CD8-positive, alpha-beta memory T cell (primary cell): Measurements from ENCODE around the gene SLC7A7. TPM values are rescaled to one million over a fixed set of nuclear protein-coding genes. Genes with fewer than 3 reads are reported as not detected.

Experiments
- polyA plus RNA-seq: library from polyadenylated mRNA; unstranded; fragments of 300-500 nt; fragmentation: Illumina TruSeq; gene quantifications from one replicate; pipeline ENCODE4 v1.2.3, GENCODE V29; 2021
- total RNA-seq, 2 experiments: library from RNA; stranded (reverse); gene quantifications; one replicate each; pipeline ENCODE4 v1.2.3, GENCODE V29; 2021

The SLC7A7 gene
- total and polyA plus RNA-seq, 3 experiments from 2014 or later, result 0.70 to 0.75 TPM; not detected in 1

Other genes starting within 250 kb of the SLC7A7 start
- 100 to 1,000 TPM; 329 to 353 TPM for gene DAD1, start 226.2 kb downstream of the SLC7A7 start, total RNA-seq
- gene DAD1, start 226.2 kb downstream of the SLC7A7 start, polyA plus RNA-seq, result 622 TPM
- 10 to 100 TPM in 1 of 2 experiments, 1 to 10 TPM in 1; 8.4 to 11.4 TPM for gene ABHD4, start 217.1 kb downstream of the SLC7A7 start, total RNA-seq
- 13.7 TPM for gene ABHD4, start 217.1 kb downstream of the SLC7A7 start, polyA plus RNA-seq
- not detected for gene OR6J1, start 171.1 kb downstream of the SLC7A7 start, total RNA-seq
- gene OR6J1, start 171.1 kb downstream of the SLC7A7 start, polyA plus RNA-seq, result not detected
- 100 to 1,000 TPM; 126 to 128 TPM for gene OXA1L, start 48.7 kb downstream of the SLC7A7 start, total RNA-seq
- 57.3 TPM for gene OXA1L, start 48.7 kb downstream of the SLC7A7 start, polyA plus RNA-seq
- gene MRPL52, start 14.5 kb upstream of the SLC7A7 start, total RNA-seq, result 100 to 1,000 TPM; 181 to 185 TPM
- 139 TPM for gene MRPL52, start 14.5 kb upstream of the SLC7A7 start, polyA plus RNA-seq
- gene MMP14, start 21.1 kb upstream of the SLC7A7 start, total RNA-seq, result 1 to 10 TPM; 1.4 to 1.7 TPM
- gene MMP14, start 21.1 kb upstream of the SLC7A7 start, polyA plus RNA-seq, result not detected
- 10 to 100 TPM; 33.4 to 38.1 TPM for gene LRP10, start 56.3 kb upstream of the SLC7A7 start, total RNA-seq
- 105 TPM for gene LRP10, start 56.3 kb upstream of the SLC7A7 start, polyA plus RNA-seq
- under 1 TPM; 0.33 TPM for gene REM2, start 67.8 kb upstream of the SLC7A7 start, total RNA-seq
- 1.0 TPM for gene REM2, start 67.8 kb upstream of the SLC7A7 start, polyA plus RNA-seq
- 10 to 100 TPM; 83.6 to 88.8 TPM for gene RBM23, start 103.7 kb upstream of the SLC7A7 start, total RNA-seq
- 50.3 TPM for gene RBM23, start 103.7 kb upstream of the SLC7A7 start, polyA plus RNA-seq
- 100 to 1,000 TPM; 191 to 200 TPM for gene PRMT5, start 113.9 kb upstream of the SLC7A7 start, total RNA-seq
- 41.3 TPM for gene PRMT5, start 113.9 kb upstream of the SLC7A7 start, polyA plus RNA-seq
- gene HAUS4, start 141.7 kb upstream of the SLC7A7 start, total RNA-seq, result 10 to 100 TPM; 43.3 to 48.3 TPM
- gene HAUS4, start 141.7 kb upstream of the SLC7A7 start, polyA plus RNA-seq, result 24.6 TPM
- 1 to 10 TPM in 1 of 2 experiments, under 1 TPM in 1; 0.90 to 1.2 TPM for gene AJUBA, start 167.1 kb upstream of the SLC7A7 start, total RNA-seq
- gene AJUBA, start 167.1 kb upstream of the SLC7A7 start, polyA plus RNA-seq, result 0.64 TPM
- gene C14orf93, start 194.7 kb upstream of the SLC7A7 start, total RNA-seq, result 1 to 10 TPM; 7.5 to 8.3 TPM
- gene C14orf93, start 194.7 kb upstream of the SLC7A7 start, polyA plus RNA-seq, result 5.8 TPM
- gene PSMB5, start 219.5 kb upstream of the SLC7A7 start, total RNA-seq, result 100 to 1,000 TPM; 186 to 198 TPM
- 37.1 TPM for gene PSMB5, start 219.5 kb upstream of the SLC7A7 start, polyA plus RNA-seq
- not detected for gene PSMB11, start 226.8 kb upstream of the SLC7A7 start, total RNA-seq
- gene PSMB11, start 226.8 kb upstream of the SLC7A7 start, polyA plus RNA-seq, result not detected
- under 1 TPM; 0.82 to 0.88 TPM for gene CDH24, start 242.1 kb upstream of the SLC7A7 start, total RNA-seq
- gene CDH24, start 242.1 kb upstream of the SLC7A7 start, polyA plus RNA-seq, result 0.36 TPM